Erythroblast (primary cell): Measurements from ENCODE around the gene RIPOR2.

ENCODE experiments used
- GATA1 ChIP-seq: IDR thresholded peaks from 2 replicates; pipeline ENCODE4 v1.6.1; 2011; ENCODE audit warnings: low read depth, mild to moderate bottlenecking, control low read depth, low read length, moderate library complexity
- POLR2A ChIP-seq: IDR thresholded peaks from 2 replicates; pipeline ENCODE4 v1.6.1; 2011; ENCODE audit warnings: mild to moderate bottlenecking, low read length

DNA sequence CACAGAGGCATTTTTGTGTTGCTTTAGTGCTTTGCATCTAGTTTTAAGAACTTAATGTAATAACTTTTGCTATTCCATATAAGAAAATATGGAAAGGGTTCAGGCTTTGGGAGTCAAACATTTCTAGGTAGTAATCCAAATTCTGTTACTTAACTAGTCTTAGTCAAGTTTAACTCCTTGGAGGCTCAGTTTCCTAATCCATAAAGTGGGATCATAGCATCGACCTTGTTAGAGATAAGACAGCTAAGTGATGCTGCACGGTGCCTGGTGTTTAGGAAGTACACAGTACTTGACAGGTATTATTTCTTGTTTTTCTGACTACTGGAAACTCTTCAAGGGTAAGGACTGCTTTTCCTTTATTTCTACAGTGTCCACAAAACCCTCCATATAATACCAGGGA lies 112.6 kb downstream of the RIPOR2 start:
- no peak for TF ChIP-seq POLR2A
- TF ChIP-seq GATA1, result no peak
